Sigmoid colon (tissue), 3 donors: Measurements from ENCODE around the gene MB.

Experiments used
- POLR2A ChIP-seq, 2 donors: fragments of 450-650 bp; IDR thresholded peaks; one replicate each; pipeline ENCODE4 v1.6.1; 2016; ENCODE audit warnings: antibody characterized with exemption in 2 of 2, mild to moderate bottlenecking in 2 of 2, moderate library complexity in 2 of 2
- TF ChIP-seq, protein P1 (sequence below), 4 experiments: fragments of 450-650 bp in 3 of 4; fragments of 200-600 bp in 1 of 4; IDR thresholded peaks; one replicate each; pipeline ENCODE4 v1.5.1; 2016 to 2019; ENCODE audit warnings: antibody characterized with exemption in 4 of 4, mild to moderate bottlenecking in 3 of 4, moderate library complexity in 2 of 4

DNA sequence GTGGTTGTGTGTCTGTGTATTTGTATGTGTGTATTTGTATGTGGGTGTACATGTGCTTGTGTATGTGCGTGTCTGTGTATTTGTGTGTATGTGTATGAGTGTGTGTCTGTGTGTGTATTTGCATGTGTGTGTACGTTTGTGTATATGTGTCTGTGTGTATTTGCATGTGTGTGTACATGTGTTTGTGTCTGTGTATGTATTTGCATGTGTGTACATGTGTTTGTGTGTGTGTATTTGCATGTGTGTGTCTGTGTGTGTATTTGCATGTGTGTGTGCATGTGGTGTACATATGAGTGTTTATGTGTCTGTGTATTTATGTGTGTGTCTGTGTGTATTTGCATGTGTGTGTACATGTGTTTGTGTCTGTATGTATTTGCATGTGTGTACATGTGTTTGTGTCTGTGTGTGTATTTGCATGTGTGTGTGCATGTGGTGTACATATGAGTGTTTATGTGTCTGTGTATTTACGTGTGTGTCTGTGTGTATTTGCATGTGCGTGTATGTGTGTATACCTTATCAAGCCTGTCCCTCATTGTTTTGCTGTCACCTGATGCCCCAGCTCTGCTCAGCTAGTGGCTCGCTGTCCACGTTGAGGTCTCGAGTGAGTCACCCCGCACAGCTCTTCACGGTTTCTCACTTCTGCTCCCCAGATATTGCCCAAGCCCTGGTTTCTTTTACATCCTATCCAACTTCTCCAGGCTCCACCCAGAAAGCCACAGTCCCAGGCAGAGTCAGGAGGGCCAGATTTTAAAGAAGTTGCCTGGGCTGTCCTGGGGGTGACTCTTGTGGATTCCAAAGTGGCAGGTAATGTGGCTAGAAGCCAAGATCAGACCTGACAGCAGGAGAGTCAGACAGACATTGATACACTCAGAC is 15.2 kb downstream of the MB start:
- TF ChIP-seq, protein P1, sequence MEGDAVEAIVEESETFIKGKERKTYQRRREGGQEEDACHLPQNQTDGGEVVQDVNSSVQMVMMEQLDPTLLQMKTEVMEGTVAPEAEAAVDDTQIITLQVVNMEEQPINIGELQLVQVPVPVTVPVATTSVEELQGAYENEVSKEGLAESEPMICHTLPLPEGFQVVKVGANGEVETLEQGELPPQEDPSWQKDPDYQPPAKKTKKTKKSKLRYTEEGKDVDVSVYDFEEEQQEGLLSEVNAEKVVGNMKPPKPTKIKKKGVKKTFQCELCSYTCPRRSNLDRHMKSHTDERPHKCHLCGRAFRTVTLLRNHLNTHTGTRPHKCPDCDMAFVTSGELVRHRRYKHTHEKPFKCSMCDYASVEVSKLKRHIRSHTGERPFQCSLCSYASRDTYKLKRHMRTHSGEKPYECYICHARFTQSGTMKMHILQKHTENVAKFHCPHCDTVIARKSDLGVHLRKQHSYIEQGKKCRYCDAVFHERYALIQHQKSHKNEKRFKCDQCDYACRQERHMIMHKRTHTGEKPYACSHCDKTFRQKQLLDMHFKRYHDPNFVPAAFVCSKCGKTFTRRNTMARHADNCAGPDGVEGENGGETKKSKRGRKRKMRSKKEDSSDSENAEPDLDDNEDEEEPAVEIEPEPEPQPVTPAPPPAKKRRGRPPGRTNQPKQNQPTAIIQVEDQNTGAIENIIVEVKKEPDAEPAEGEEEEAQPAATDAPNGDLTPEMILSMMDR (IDR thresholded peaks at IDR 0.05), result no peak
- no peak for TF ChIP-seq POLR2A (IDR thresholded peaks at IDR 0.05)
